ENCODE data around the gene HP.
"Not testable (repeated sequence)": the region's sequence is repeated elsewhere in the genome, so short reads cannot be mapped to it uniquely, and the experiment has no call there.

Gene HP, protein sequence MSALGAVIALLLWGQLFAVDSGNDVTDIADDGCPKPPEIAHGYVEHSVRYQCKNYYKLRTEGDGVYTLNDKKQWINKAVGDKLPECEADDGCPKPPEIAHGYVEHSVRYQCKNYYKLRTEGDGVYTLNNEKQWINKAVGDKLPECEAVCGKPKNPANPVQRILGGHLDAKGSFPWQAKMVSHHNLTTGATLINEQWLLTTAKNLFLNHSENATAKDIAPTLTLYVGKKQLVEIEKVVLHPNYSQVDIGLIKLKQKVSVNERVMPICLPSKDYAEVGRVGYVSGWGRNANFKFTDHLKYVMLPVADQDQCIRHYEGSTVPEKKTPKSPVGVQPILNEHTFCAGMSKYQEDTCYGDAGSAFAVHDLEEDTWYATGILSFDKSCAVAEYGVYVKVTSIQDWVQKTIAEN

DNA sequence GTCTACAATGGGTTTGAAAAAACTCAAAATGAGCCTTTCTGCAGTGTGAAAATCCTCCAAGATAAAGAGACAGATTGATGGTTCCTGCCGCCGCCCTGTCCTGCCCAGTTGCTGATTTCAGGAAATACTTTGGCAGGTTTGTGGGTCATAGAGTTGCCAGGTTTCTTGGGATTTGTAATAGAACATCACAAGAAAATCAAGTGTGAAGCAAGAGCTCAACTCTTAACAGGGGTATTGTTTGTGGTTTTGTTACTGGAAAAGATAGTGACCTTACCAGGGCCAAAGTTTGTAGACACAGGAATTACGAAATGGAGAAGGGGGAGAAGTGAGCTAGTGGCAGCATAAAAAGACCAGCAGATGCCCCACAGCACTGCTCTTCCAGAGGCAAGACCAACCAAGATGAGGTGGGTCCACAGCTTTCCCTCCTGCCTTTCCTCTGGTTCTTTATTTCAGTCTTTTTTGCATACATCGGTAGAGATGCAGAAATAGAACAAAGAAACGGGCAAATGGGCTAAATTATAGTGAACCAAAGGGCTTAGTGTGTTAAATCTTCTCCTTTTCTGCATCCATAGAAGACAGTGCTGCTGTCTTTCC is at the start of gene HP:
TSS of gene HP (plus strand) at position 252 of the 594 bp plus-strand sequence. CDS start at position 400, 148 bp downstream.
- not testable (repeated sequence) for DNase-seq (ENCODE audit: low read depth, low spot score)

- not testable (repeated sequence) for DNase-seq (ENCODE audit: low read depth, low spot score)
These were observed 46.3 kb upstream of the HP start for GRCh38 chr16:72008065-72008423.

DNA sequence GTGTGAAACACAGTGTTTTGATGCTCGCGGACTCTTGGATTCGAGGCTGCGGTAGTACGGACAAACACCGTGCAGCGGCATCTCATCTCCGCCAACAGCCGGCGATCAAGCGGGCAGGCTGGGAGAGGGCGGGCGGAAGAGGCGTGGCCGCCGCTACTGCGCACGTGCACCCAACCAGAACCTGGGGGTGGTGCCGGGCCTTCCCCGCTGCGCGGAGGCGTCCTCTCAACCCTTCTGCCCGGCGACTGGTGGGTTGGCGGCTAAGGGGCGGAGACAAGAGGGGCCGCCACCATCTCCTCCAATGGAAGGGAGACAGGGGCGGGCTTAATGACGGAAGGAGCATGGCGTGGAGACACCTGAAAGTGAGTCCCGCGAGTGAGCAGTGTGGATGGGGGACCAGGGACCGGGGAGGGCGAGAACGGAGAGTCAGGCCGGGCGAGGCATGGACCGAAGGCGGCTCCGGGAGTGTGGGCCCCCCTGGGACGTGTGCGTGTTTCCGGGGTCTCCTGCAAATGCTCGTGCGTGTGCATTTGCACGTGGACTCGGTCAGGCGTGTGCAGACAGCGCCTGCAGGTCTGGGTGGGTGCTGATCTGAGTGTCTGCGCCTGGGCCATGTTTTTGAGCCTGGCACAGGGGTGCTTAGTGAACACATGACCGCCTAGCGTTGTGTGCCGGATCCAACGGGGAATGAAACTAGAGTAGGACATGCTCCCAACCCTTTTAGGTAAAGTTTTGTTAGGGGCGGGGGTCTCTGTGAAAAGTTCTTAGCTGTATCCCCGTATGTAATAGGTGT is 45.7 kb upstream of the HP start, which contains the start of gene DHODH:
TSS of gene DHODH (plus strand) at position 321 of the 793 bp plus-strand sequence. CDS start at position 342, 21 bp downstream.
- DNase-seq (ENCODE audit: low read depth, low spot score): peak; percentile 87

- DNase-seq (ENCODE audit: low read depth, low spot score): no peak
These were observed 44.5 kb upstream of the HP start for GRCh38 chr16:72009779-72010178.

DNA sequence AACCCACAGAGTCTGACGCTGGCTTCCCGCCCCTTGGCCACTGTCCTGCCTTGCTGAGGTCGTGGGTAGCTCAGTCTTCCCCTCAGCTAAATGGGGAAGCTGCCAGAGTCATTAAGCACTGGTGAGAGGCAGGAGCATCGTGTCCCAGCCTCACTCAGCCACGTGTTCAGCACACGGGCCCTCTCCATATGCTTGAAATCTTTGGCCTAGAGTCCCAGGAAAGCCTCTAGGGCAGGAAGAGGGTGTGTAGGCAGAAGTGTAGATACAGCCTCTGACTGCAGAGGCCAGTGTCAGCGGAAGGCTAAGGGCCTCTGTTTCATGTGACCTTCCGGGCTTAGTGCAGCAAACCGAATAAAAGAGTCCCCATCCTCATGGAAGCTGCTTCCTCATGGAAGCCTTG is 41.7 kb upstream of the HP start:
- no peak for DNase-seq (ENCODE audit: low read depth, low spot score)

- no peak for DNase-seq (ENCODE audit: low read depth, low spot score)
These were observed 40.9 kb upstream of the HP start for GRCh38 chr16:72013389-72013788.

- DNase-seq (ENCODE audit: low read depth, low spot score): no peak
These were observed 40.3 kb upstream of the HP start for GRCh38 chr16:72013888-72014581.

DNA sequence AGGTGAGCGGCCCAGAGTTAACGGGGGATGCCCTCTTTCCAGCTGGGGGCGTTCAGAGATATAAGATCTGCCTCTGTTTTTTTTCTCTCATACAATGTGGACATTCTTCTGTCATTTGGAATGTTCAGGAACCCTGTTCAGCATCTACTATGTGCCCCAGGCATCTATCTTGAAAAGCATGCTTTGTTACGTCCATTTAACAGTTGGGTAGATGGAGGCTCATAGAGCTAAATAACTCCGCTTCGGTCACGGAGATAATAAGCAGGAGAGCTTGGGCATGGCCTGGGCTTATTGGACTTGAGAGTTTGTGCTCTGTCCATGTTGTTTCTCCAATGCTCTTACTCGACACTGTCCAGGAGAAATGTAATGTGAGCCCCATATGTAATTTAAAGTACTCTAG is 39.6 kb upstream of the HP start:
- DNase-seq (ENCODE audit: low read depth, low spot score): no peak

- no peak for DNase-seq (ENCODE audit: low read depth, low spot score)
These were observed 39.2 kb upstream of the HP start for GRCh38 chr16:72015124-72015523.

GRCh38 chr16:72018470-72018869 is 35.8 kb upstream of the HP start:
- DNase-seq (ENCODE audit: low read depth, low spot score): no peak

GRCh38 chr16:72021043-72021442 is 33.3 kb upstream of the HP start:
- DNase-seq (ENCODE audit: low read depth, low spot score): no peak

- DNase-seq (ENCODE audit: low read depth, low spot score): no peak
These were observed 32.2 kb upstream of the HP start for GRCh38 chr16:72022127-72022526.

DNA sequence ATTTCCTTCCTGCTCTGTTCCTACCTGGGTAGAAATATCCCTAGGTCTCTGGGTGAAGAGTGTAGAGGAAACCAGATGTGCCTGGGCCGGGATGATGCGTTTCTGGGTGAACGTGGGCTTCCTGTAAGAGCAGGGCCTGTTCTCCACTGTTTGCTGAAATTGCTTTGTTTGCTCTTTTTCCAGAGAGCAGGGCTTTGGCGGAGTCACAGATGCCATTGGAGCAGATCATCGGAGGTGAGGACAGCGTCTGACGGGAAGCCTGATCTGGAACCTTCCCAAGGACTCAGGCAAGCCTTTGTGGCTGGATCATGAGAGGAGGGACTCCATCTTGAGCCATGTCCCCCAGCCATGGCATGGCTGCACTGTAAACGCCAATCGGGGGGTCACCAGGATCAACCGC is 30.3 kb upstream of the HP start:
- no peak for DNase-seq (ENCODE audit: low read depth, low spot score)

DNA sequence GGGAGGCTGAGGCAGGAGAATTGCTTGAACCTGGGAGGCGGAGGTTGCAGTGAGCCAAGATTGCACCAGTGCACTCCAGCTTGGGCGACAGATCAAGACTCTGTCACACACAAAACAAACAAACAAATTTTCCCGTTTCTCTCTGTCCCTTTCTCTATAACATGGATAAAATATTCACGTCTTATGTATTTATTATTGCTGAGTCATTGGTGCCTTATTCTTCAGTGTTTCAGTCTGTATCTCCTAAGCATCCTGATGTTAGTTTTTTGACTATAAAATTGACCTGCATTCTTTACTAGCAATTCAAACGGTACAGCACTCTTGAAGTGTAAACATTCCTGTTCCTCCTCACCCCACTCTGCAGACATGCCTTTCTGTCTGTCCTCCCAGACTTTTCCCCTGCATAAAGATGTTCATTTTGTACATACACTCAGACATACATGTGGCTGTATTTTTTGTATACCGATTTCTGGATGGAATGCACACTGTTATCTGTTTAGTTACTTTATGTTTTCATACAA is 29.4 kb upstream of the HP start:
- DNase-seq (ENCODE audit: low read depth, low spot score): no peak

GRCh38 chr16:72025404-72026114 is 28.7 kb upstream of the HP start:
- DNase-seq (ENCODE audit: low read depth, low spot score): no peak

- no peak for DNase-seq (ENCODE audit: low read depth, low spot score)
These were observed 26.5 kb upstream of the HP start for GRCh38 chr16:72027669-72028378.

GRCh38 chr16:72029567-72030271 is 24.6 kb upstream of the HP start:
- no peak for DNase-seq (ENCODE audit: low read depth, low spot score)

DNA sequence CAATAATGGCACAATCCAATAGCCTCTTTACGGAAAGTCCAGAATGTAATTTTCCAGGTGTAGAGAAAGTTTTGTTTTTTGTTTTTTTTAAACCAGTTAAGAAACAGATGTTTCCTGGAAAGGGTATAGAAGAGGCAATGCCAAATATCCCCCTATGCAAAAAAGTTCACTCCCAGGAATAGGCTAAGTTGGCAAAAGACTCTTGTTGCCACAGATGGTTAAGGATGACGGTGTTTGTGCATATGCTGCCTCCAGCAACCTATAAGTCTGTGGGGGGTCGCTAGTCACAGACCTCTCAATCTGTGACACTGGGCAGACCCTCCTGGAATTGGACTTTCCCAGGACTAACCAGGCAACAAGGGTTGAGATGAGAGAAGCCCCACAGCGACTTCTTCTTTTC is 20.9 kb upstream of the HP start:
- DNase-seq (ENCODE audit: low read depth, low spot score): no peak

- DNase-seq (ENCODE audit: low read depth, low spot score): no peak
These were observed 18.2 kb upstream of the HP start for GRCh38 chr16:72036098-72036497.
